ENCODE measurements around the gene IGF2R.

GRCh38 chr6:160060221-160060620 is 91.3 kb downstream of the IGF2R start:
- no peak for TF ChIP-seq CTCF (IDR thresholded peaks at IDR 0.05)
- no peak for TF ChIP-seq POLR2A (IDR thresholded peaks at IDR 0.05)
- TF ChIP-seq POLR2AphosphoS5 (IDR thresholded peaks at IDR 0.05) = no peak
